ENCODE results near the gene ARSG. TPM values are rescaled to one million over a fixed set of nuclear protein-coding genes. Genes with fewer than 3 reads are reported as not detected.
"Not testable (repeated sequence)": the region's sequence is repeated elsewhere in the genome, so short reads cannot be mapped to it uniquely, and the experiment has no call there.

ARSG gene
- polyA plus RNA-seq, 1 donor (not counting 4 experiments of a cell fraction or from before 2014, with no cell fraction given) = 0.41 TPM

- FAIRE-seq = no peak
- peak overlapping the region; percentile 74 to 90 (median 87) for H3K4me3 ChIP-seq (ENCODE audit: control insufficient read depth in 2 of 3, extremely low read depth in 1 of 3, insufficient read depth in 2 of 3, low read depth in 1 of 3, low read length in 3 of 3)
- H3K36me3 ChIP-seq (ENCODE audit: control insufficient read depth in 2 of 2, extremely low read depth in 1 of 2, insufficient read depth in 2 of 2, low read length in 2 of 2) = peaks cover 1 to 3% of the 10 kb centered on the region in 2 experiments
- peak overlapping the region; percentile 96 for H3K9ac ChIP-seq (ENCODE audit: control insufficient read depth, extremely low read depth, insufficient read depth, low read length)
- TF ChIP-seq CTCF (optimal IDR thresholded peaks at IDR 0.05 in 1 of 3, IDR thresholded peaks at IDR 0.05 in 1 of 3, conservative IDR thresholded peaks at IDR 0.05 in 1 of 3; ENCODE audit: extremely low read depth in 1 of 3, insufficient read depth in 2 of 3, low read length in 3 of 3) (no peak), EZH2 (IDR thresholded peaks at IDR 0.05; ENCODE audit: low read length) (no peak)
- H3K79me2 ChIP-seq (ENCODE audit: control insufficient read depth, insufficient read depth, low read length) = peaks cover 5% of the 10 kb centered on the region
- peak overlapping the region; percentile 96 for H3K27ac ChIP-seq (ENCODE audit: control insufficient read depth, insufficient read depth, low read length)
- peak overlapping the region; percentile 91 for H3K4me2 ChIP-seq (ENCODE audit: control insufficient read depth, extremely low read depth, insufficient read depth, low read depth, low read length)
- no peaks in the 10 kb centered on the region for H4K20me1 ChIP-seq (ENCODE audit: control insufficient read depth, extremely low read depth, insufficient read depth, low read length)
- no peaks in the 10 kb centered on the region for H3K9me3 ChIP-seq (ENCODE audit: control insufficient read depth, low read depth, low read length)
- DNase-seq (ENCODE audit: low read depth, low spot score) = no peak
- H3K27me3 ChIP-seq (ENCODE audit: control insufficient read depth, extremely low read depth, insufficient read depth, low read length) = no peaks in the 10 kb centered on the region
- dilution Hi-C loops (cut with MboI; ENCODE audit: extremely low pct_ligation_motif_present, low sequenced_read_pairs) = no loop called here
- no peaks in the 10 kb centered on the region for H3K9me1 ChIP-seq (ENCODE audit: control insufficient read depth, extremely low read depth, insufficient read depth, low read length)
- peaks cover 8% of the 10 kb centered on the region for H3K4me1 ChIP-seq (ENCODE audit: control insufficient read depth, extremely low read depth, insufficient read depth, low read length)
- H2AFZ ChIP-seq (ENCODE audit: control insufficient read depth, low read length) = no peak overlapping the region
These were observed 42.4 kb upstream of the ARSG start for GRCh38 chr17:68248891-68249290.

- Histone ChIP-seq H3K4me2 (ENCODE audit: control insufficient read depth, extremely low read depth, insufficient read depth, low read depth, low read length) (peak overlapping the region; percentile 91), H2AFZ (ENCODE audit: control insufficient read depth, low read length) (no peak overlapping the region), H3K9me1 (ENCODE audit: control insufficient read depth, extremely low read depth, insufficient read depth, low read length) (no peaks in the 10 kb centered on the region), H3K36me3 (ENCODE audit: control insufficient read depth in 2 of 2, extremely low read depth in 1 of 2, insufficient read depth in 2 of 2, low read length in 2 of 2) (peaks cover 4 to 7% of the 10 kb centered on the region in 2 experiments), H3K4me1 (ENCODE audit: control insufficient read depth, extremely low read depth, insufficient read depth, low read length) (peaks cover 8% of the 10 kb centered on the region), H3K9me3 (ENCODE audit: control insufficient read depth, low read depth, low read length) (no peaks in the 10 kb centered on the region), H3K4me3 (ENCODE audit: control insufficient read depth in 2 of 3, extremely low read depth in 1 of 3, insufficient read depth in 2 of 3, low read depth in 1 of 3, low read length in 3 of 3) (no peak overlapping the region), H3K27ac (ENCODE audit: control insufficient read depth, insufficient read depth, low read length) (no peak overlapping the region), H4K20me1 (ENCODE audit: control insufficient read depth, extremely low read depth, insufficient read depth, low read length) (no peaks in the 10 kb centered on the region), H3K9ac (ENCODE audit: control insufficient read depth, extremely low read depth, insufficient read depth, low read length) (no peak overlapping the region), H3K27me3 (ENCODE audit: control insufficient read depth, extremely low read depth, insufficient read depth, low read length) (no peaks in the 10 kb centered on the region), H3K79me2 (ENCODE audit: control insufficient read depth, insufficient read depth, low read length) (peaks cover 5% of the 10 kb centered on the region)
- DNase-seq (ENCODE audit: low read depth, low spot score) (no peak), FAIRE-seq (no peak)
- TF ChIP-seq CTCF (optimal IDR thresholded peaks at IDR 0.05 in 1 of 3, IDR thresholded peaks at IDR 0.05 in 1 of 3, conservative IDR thresholded peaks at IDR 0.05 in 1 of 3; ENCODE audit: extremely low read depth in 1 of 3, insufficient read depth in 2 of 3, low read length in 3 of 3) (no peak), EZH2 (IDR thresholded peaks at IDR 0.05; ENCODE audit: low read length) (no peak)
- dilution Hi-C loops (cut with MboI; ENCODE audit: extremely low pct_ligation_motif_present, low sequenced_read_pairs) = no loop called here
These were observed 41.9 kb upstream of the ARSG start for GRCh38 chr17:68249354-68249765.

- peaks cover 7 to 14% of the 10 kb centered on the region in 2 experiments for H3K36me3 ChIP-seq (ENCODE audit: control insufficient read depth in 2 of 2, extremely low read depth in 1 of 2, insufficient read depth in 2 of 2, low read length in 2 of 2)
- H2AFZ ChIP-seq (ENCODE audit: control insufficient read depth, low read length); dilution Hi-C loops (cut with MboI; ENCODE audit: extremely low pct_ligation_motif_present, low sequenced_read_pairs); H3K9ac ChIP-seq (ENCODE audit: control insufficient read depth, extremely low read depth, insufficient read depth, low read length); FAIRE-seq; H3K4me2 ChIP-seq (ENCODE audit: control insufficient read depth, extremely low read depth, insufficient read depth, low read depth, low read length); H3K9me1 ChIP-seq (ENCODE audit: control insufficient read depth, extremely low read depth, insufficient read depth, low read length); H3K4me1 ChIP-seq (ENCODE audit: control insufficient read depth, extremely low read depth, insufficient read depth, low read length); H4K20me1 ChIP-seq (ENCODE audit: control insufficient read depth, extremely low read depth, insufficient read depth, low read length); H3K4me3 ChIP-seq (ENCODE audit: control insufficient read depth in 2 of 3, extremely low read depth in 1 of 3, insufficient read depth in 2 of 3, low read depth in 1 of 3, low read length in 3 of 3); H3K9me3 ChIP-seq (ENCODE audit: control insufficient read depth, low read depth, low read length); H3K27me3 ChIP-seq (ENCODE audit: control insufficient read depth, extremely low read depth, insufficient read depth, low read length); H3K79me2 ChIP-seq (ENCODE audit: control insufficient read depth, insufficient read depth, low read length); DNase-seq (ENCODE audit: low read depth, low spot score); H3K27ac ChIP-seq (ENCODE audit: control insufficient read depth, insufficient read depth, low read length): not testable (repeated sequence)
These were observed 37.9 kb upstream of the ARSG start for GRCh38 chr17:68253426-68253825.
